Measurements from ENCODE around the gene SYNGR1.

- TF ChIP-seq EZH2phosphoT487 (IDR thresholded peaks at IDR 0.05; ENCODE audit: borderline replicate concordance, low read length): no peak
- no peak for TF ChIP-seq CTCF (conservative IDR thresholded peaks at IDR 0.05; ENCODE audit: low read depth, low read length)
Measured at GRCh38 chr22:39389420-39389819, 39.6 kb downstream of the SYNGR1 start.

Measured in PC-3 (cell line).